ENCODE measurements around the gene DNAL4.

DNA sequence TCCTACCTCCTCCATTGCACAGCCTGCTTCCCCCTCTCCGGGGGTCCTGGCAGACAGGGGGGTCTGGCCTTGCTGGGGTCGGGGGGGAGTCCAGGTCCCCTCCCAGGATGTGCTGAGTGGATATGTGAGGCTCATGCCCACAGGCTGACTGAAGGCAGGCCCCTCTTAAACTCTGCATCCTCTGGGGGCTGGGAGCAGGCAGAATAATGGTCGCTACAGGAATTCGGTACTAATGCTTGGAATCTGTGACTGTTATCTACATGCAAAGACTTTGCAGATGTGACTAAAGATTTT is 36.5 kb downstream of the DNAL4 start:
- TF ChIP-seq, protein P1, sequence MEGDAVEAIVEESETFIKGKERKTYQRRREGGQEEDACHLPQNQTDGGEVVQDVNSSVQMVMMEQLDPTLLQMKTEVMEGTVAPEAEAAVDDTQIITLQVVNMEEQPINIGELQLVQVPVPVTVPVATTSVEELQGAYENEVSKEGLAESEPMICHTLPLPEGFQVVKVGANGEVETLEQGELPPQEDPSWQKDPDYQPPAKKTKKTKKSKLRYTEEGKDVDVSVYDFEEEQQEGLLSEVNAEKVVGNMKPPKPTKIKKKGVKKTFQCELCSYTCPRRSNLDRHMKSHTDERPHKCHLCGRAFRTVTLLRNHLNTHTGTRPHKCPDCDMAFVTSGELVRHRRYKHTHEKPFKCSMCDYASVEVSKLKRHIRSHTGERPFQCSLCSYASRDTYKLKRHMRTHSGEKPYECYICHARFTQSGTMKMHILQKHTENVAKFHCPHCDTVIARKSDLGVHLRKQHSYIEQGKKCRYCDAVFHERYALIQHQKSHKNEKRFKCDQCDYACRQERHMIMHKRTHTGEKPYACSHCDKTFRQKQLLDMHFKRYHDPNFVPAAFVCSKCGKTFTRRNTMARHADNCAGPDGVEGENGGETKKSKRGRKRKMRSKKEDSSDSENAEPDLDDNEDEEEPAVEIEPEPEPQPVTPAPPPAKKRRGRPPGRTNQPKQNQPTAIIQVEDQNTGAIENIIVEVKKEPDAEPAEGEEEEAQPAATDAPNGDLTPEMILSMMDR (optimal IDR thresholded peaks at IDR 0.05 in 1 of 3, IDR thresholded peaks at IDR 0.05 in 1 of 3, conservative IDR thresholded peaks at IDR 0.05 in 1 of 3; ENCODE audit: extremely low read depth in 1 of 3, insufficient read depth in 2 of 3, low read length in 3 of 3), result no peak
- no peak for TF ChIP-seq EZH2 (IDR thresholded peaks at IDR 0.05; ENCODE audit: low read length)

Measured in keratinocyte (primary cell).